ENCODE data around the gene NFASC.

Gene NFASC

DNA sequence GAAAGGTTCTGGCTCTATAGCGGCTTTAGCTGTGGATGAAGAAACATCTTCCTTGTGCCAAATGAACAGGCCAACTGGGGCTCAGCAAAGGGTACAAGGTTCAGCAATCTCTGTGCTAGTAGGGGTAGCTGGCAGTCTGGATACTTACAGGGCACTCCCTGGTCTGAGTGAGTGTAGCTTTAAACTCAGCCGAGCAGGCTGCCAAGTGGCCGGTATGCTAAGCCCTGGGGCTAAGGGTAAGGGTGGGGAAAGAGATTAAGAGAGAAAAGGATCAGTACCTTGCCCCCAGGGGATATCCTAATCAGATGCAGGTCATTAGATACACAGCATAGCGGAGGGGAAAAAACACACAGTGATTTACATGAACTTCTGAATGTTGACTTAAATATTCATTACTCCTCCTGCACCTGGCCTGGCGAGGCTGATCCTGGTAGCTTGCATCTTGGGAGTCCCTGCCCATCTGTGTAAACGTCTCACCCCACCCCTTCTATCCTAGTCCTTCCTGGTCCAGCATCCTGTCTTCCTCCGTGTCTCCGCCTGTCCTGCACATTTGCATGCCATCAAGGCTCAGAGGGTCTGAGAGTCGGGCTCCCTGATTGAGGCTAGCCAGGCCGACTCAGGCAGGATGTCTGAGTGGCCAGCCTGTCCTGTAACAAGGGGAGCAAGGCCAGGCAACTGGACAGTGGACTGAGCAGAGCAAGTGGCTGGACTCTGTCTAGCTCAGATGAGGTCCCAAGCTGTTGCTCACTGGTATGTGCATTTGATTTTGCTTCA is 132.9 kb downstream of the NFASC start:
- TF ChIP-seq, protein P1, sequence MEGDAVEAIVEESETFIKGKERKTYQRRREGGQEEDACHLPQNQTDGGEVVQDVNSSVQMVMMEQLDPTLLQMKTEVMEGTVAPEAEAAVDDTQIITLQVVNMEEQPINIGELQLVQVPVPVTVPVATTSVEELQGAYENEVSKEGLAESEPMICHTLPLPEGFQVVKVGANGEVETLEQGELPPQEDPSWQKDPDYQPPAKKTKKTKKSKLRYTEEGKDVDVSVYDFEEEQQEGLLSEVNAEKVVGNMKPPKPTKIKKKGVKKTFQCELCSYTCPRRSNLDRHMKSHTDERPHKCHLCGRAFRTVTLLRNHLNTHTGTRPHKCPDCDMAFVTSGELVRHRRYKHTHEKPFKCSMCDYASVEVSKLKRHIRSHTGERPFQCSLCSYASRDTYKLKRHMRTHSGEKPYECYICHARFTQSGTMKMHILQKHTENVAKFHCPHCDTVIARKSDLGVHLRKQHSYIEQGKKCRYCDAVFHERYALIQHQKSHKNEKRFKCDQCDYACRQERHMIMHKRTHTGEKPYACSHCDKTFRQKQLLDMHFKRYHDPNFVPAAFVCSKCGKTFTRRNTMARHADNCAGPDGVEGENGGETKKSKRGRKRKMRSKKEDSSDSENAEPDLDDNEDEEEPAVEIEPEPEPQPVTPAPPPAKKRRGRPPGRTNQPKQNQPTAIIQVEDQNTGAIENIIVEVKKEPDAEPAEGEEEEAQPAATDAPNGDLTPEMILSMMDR (IDR thresholded peaks at IDR 0.05; ENCODE audit: control insufficient read depth, extremely low read depth, insufficient read depth): no peak
- no peak overlapping the region for H3K4me3 ChIP-seq (ENCODE audit: low read depth, low read length)
- peak; percentile 41 for DNase-seq (ENCODE audit: low read depth)

- H3K4me3 ChIP-seq (ENCODE audit: low read depth, low read length): no peak overlapping the region
- TF ChIP-seq, protein P1 (IDR thresholded peaks at IDR 0.05; ENCODE audit: control insufficient read depth, extremely low read depth, insufficient read depth): no peak
- no peak for DNase-seq (ENCODE audit: low read depth)
These were observed 133.7 kb downstream of the NFASC start for GRCh38 chr1:205004351-205004750.

GRCh38 chr1:205008896-205009295 is 138.2 kb downstream of the NFASC start:
- TF ChIP-seq, protein P1 (IDR thresholded peaks at IDR 0.05; ENCODE audit: control insufficient read depth, extremely low read depth, insufficient read depth): no peak
- no peak overlapping the region for H3K4me3 ChIP-seq (ENCODE audit: low read depth, low read length)
- no peak for DNase-seq (ENCODE audit: low read depth)

DNA sequence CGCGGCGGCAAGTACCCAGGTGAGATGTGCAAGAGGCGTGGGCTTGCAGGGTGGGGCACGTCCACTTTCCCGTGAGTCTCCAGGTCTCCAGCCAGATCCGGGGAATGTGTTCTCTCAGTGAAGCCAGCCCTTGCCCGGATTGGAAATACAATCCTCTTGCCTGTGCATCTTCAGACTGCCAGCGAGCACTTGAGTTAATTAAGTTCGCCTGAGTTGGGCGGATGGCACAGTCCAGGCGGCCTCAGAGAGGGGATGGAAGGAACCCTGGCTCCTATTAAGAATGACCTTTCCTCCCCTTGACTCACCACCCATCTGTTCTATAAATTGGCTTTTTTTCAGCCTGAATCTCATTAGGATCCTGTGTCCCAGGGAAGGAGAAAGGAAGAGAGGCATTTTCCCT is 139.0 kb downstream of the NFASC start:
- no peak overlapping the region for H3K4me3 ChIP-seq (ENCODE audit: low read depth, low read length)
- TF ChIP-seq, protein P1 (IDR thresholded peaks at IDR 0.05; ENCODE audit: control insufficient read depth, extremely low read depth, insufficient read depth): no peak
- DNase-seq (ENCODE audit: low read depth): no peak

DNA sequence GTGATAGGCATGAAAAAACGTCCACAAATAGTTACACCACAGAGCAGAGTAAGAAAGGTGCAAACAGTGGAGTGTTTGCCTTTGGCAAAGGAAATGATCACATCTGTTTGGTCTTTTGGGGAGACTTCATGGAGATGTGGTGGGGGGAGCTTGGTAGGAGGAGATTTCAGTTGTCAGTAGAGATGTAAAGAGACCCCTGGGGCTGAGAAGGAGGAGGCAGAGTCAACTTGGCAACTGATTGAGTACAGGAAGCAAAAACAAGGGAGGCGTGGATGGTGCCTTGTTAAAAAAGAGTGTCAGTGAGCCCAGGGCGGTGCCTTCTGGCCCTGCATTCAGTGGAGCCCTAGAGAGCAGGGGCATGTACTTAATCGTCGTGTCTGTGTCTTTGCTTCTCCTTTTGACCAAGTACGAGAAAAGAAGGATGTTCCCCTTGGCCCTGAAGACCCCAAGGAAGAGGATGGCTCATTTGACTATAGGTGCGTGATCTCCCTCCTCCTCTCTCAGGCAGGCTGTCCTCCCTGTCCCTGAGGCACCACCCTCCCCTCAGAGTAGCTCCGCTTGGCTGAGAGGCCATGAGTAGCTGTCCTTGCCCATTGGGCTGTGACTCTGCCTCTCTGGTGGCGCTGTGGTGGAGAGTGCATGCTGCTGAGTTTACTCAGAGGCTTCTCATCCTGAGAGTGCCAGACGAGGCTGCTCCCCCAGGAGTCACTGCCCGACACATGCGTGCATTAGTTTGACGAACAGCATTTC is 141.9 kb downstream of the NFASC start:
- H3K4me3 ChIP-seq (ENCODE audit: low read depth, low read length): no peak overlapping the region
- TF ChIP-seq, protein P1 (IDR thresholded peaks at IDR 0.05; ENCODE audit: control insufficient read depth, extremely low read depth, insufficient read depth): no peak
- DNase-seq (ENCODE audit: low read depth): no peak

GRCh38 chr1:205013683-205014367 is 143.2 kb downstream of the NFASC start:
- H3K4me3 ChIP-seq (ENCODE audit: low read depth, low read length): no peak overlapping the region
- TF ChIP-seq, protein P1 (IDR thresholded peaks at IDR 0.05; ENCODE audit: control insufficient read depth, extremely low read depth, insufficient read depth): no peak
- peak; percentile 72 for DNase-seq (ENCODE audit: low read depth)

All from LNCaP clone FGC (cell line).